ENCODE data around the gene HECA. TPM values are rescaled to one million over a fixed set of nuclear protein-coding genes. Genes with fewer than 3 reads are reported as not detected.

The HECA gene
- total RNA-seq, 1 experiment from 2014 or later, result 10.7 TPM

DNA sequence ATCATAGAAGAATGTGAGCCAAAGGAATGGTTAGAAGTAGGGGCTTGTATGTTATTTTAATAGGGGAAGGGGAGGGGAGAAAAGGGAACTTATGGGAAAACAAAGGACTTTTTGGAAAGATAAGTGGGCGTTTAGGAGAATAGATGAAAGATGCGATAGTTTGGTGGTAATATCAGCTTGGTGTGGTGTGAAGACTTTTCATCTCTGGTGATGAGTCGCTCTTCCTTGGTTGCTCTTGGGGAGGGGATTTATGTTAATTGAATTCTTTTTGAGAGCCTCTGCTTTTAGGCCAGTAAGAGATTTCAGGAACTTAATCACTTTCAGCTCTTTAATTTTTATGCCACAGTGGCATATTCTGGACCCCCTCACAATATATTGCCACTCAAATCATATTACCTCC is 10.8 kb downstream of the HECA start:
- Histone ChIP-seq H3K9ac (ENCODE audit: low read length) (no peak overlapping the region), H3K4me2 (ENCODE audit: low read length) (no peak overlapping the region), H3K27ac (ENCODE audit: low read depth, low read length) (no peak overlapping the region), H3K27me3 (ENCODE audit: insufficient read depth, low read length) (no peaks in the 10 kb centered on the region), H3K4me3 (replicated peaks in 1 of 2; ENCODE audit: low read depth in 1 of 2, low read length in 2 of 2) (no peak overlapping the region), H3K9me3 (ENCODE audit: control insufficient read depth in 1 of 2, insufficient read depth in 1 of 2, low read depth in 1 of 2, low read length in 2 of 2) (no peaks in the 10 kb centered on the region), H3K4me1 (ENCODE audit: control insufficient read depth in 1 of 2, insufficient read depth in 2 of 2, low read length in 2 of 2) (no peaks in the 10 kb centered on the region), H3K36me3 (ENCODE audit: control insufficient read depth in 1 of 2, insufficient read depth in 2 of 2, low read length in 2 of 2) (no peaks in the 10 kb centered on the region), H2AFZ (ENCODE audit: low read depth, low read length, poor library complexity, severe bottlenecking) (no peak overlapping the region), H4K20me1 (ENCODE audit: insufficient read depth) (no peaks in the 10 kb centered on the region), H3K79me2 (ENCODE audit: insufficient read depth, low read length) (no peaks in the 10 kb centered on the region), H3K9me2 (ENCODE audit: insufficient read depth) (no peaks in the 10 kb centered on the region)
- no peak for TF ChIP-seq CBX3 (IDR thresholded peaks at IDR 0.05; ENCODE audit: low read depth)
- TF ChIP-seq EGR1 (IDR thresholded peaks at IDR 0.05; ENCODE audit: low read depth), result no peak
- TF ChIP-seq EZH2 (IDR thresholded peaks at IDR 0.05), result no peak
- TF ChIP-seq SRF (IDR thresholded peaks at IDR 0.05; ENCODE audit: low read depth), result no peak
- TF ChIP-seq SP1 (IDR thresholded peaks at IDR 0.05; ENCODE audit: low read depth), result no peak
- TF ChIP-seq, protein P1, sequence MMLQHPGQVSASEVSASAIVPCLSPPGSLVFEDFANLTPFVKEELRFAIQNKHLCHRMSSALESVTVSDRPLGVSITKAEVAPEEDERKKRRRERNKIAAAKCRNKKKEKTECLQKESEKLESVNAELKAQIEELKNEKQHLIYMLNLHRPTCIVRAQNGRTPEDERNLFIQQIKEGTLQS (IDR thresholded peaks at IDR 0.05), result no peak
- TF ChIP-seq EZH2phosphoT487 (IDR thresholded peaks at IDR 0.05; ENCODE audit: borderline replicate concordance), result no peak
- TF ChIP-seq, protein P2, sequence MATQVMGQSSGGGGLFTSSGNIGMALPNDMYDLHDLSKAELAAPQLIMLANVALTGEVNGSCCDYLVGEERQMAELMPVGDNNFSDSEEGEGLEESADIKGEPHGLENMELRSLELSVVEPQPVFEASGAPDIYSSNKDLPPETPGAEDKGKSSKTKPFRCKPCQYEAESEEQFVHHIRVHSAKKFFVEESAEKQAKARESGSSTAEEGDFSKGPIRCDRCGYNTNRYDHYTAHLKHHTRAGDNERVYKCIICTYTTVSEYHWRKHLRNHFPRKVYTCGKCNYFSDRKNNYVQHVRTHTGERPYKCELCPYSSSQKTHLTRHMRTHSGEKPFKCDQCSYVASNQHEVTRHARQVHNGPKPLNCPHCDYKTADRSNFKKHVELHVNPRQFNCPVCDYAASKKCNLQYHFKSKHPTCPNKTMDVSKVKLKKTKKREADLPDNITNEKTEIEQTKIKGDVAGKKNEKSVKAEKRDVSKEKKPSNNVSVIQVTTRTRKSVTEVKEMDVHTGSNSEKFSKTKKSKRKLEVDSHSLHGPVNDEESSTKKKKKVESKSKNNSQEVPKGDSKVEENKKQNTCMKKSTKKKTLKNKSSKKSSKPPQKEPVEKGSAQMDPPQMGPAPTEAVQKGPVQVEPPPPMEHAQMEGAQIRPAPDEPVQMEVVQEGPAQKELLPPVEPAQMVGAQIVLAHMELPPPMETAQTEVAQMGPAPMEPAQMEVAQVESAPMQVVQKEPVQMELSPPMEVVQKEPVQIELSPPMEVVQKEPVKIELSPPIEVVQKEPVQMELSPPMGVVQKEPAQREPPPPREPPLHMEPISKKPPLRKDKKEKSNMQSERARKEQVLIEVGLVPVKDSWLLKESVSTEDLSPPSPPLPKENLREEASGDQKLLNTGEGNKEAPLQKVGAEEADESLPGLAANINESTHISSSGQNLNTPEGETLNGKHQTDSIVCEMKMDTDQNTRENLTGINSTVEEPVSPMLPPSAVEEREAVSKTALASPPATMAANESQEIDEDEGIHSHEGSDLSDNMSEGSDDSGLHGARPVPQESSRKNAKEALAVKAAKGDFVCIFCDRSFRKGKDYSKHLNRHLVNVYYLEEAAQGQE (IDR thresholded peaks at IDR 0.05; ENCODE audit: low read depth), result no peak
- no peak for TF ChIP-seq JUND (IDR thresholded peaks at IDR 0.05)
- no peak for TF ChIP-seq POLR2AphosphoS5 (IDR thresholded peaks at IDR 0.05; ENCODE audit: low read depth, low read length)
- TF ChIP-seq, protein P3, sequence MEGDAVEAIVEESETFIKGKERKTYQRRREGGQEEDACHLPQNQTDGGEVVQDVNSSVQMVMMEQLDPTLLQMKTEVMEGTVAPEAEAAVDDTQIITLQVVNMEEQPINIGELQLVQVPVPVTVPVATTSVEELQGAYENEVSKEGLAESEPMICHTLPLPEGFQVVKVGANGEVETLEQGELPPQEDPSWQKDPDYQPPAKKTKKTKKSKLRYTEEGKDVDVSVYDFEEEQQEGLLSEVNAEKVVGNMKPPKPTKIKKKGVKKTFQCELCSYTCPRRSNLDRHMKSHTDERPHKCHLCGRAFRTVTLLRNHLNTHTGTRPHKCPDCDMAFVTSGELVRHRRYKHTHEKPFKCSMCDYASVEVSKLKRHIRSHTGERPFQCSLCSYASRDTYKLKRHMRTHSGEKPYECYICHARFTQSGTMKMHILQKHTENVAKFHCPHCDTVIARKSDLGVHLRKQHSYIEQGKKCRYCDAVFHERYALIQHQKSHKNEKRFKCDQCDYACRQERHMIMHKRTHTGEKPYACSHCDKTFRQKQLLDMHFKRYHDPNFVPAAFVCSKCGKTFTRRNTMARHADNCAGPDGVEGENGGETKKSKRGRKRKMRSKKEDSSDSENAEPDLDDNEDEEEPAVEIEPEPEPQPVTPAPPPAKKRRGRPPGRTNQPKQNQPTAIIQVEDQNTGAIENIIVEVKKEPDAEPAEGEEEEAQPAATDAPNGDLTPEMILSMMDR (IDR thresholded peaks at IDR 0.05 in 2 of 3, conservative IDR thresholded peaks at IDR 0.05 in 1 of 3; ENCODE audit: borderline replicate concordance in 1 of 3, insufficient read depth in 1 of 3, low read depth in 2 of 3, low read length in 2 of 3), result no peak
- no peak for TF ChIP-seq ZNF274 (IDR thresholded peaks at IDR 0.05; ENCODE audit: low read depth, low read length)
- ChIA-PET RAD21 (ENCODE audit: low non-redundant PET in 1 of 2, low total read pairs in 2 of 2, uncharacterized antibody in 2 of 2, unreplicated experiment in 2 of 2) (interaction anchor here in 1 of 2 experiments (0.6 kb wide), 1 partner anchor 96 kb away, joined by 3 read pairs; no protein-coding TSS in a partner anchor), CTCF (no interaction called here), POLR2A (no interaction called here)
- no TSS peak for BruUV-seq (replicated peaks)
- no peak for ATAC-seq
- no peak for DNase-seq (ENCODE audit: low read depth, low spot score)
- intact Hi-C loops (cut with micrococcal nuclease), result no loop called here

Measured in HCT116 (cell line).